ENCODE data around the gene HS2ST1. TPM values are rescaled to one million over a fixed set of nuclear protein-coding genes. Genes with fewer than 3 reads are reported as not detected.

The HS2ST1 gene
- total RNA-seq, 2 donors from 2014 or later: 29.0 to 31.5 TPM

- TF ChIP-seq CTCF (conservative IDR thresholded peaks at IDR 0.05): no peak
- no peaks in the 10 kb centered on the region for H3K9me3 ChIP-seq (ENCODE audit: control insufficient read depth, low read length)
- WGBS, 2 experiments (ENCODE audit: insufficient coverage in 1 of 2, insufficient read length in 1 of 2): 92 to 100% methylated on average over 1 to 2 of the region's 2 CpGs
- H3K27me3 ChIP-seq (ENCODE audit: control insufficient read depth, insufficient read depth, low read length, poor library complexity, severe bottlenecking): no peaks in the 10 kb centered on the region
- H3K4me1 ChIP-seq (ENCODE audit: control insufficient read depth, insufficient read depth, low read length): peaks cover 15% of the 10 kb centered on the region
- no peak for DNase-seq
- H3K4me3 Mint-ChIP-seq: no peak overlapping the region
- H3K27ac ChIP-seq (ENCODE audit: low read depth, low read length): no peak overlapping the region
- no peaks in the 10 kb centered on the region for H3K9me3 Mint-ChIP-seq
- no peak overlapping the region for H3K27ac Mint-ChIP-seq
- H3K36me3 ChIP-seq (ENCODE audit: control insufficient read depth, insufficient read depth, low read length): no peaks in the 10 kb centered on the region
- no peak overlapping the region for H3K4me3 ChIP-seq (ENCODE audit: low read length)
- H3K9ac ChIP-seq (ENCODE audit: extremely low read depth, low read length, poor library complexity, severe bottlenecking): no peak overlapping the region
- no peaks in the 10 kb centered on the region for H3K27me3 Mint-ChIP-seq (ENCODE audit: insufficient read depth)
- peaks cover 3% of the 10 kb centered on the region for H3K36me3 Mint-ChIP-seq (ENCODE audit: low read depth)
- peaks cover 16% of the 10 kb centered on the region for H3K4me1 Mint-ChIP-seq
Measured at GRCh38 chr1:87106867-87107266, 192.4 kb downstream of the HS2ST1 start.

GRCh38 chr1:87108228-87108627 is 193.8 kb downstream of the HS2ST1 start:
- peaks cover 3% of the 10 kb centered on the region for H3K36me3 Mint-ChIP-seq (ENCODE audit: low read depth)
- Histone ChIP-seq H3K36me3 (ENCODE audit: control insufficient read depth, insufficient read depth, low read length) (no peaks in the 10 kb centered on the region), H3K9ac (ENCODE audit: extremely low read depth, low read length, poor library complexity, severe bottlenecking) (no peak overlapping the region), H3K4me3 (ENCODE audit: low read length) (no peak overlapping the region), H3K27ac (ENCODE audit: low read depth, low read length) (no peak overlapping the region), H3K9me3 (ENCODE audit: control insufficient read depth, low read length) (no peaks in the 10 kb centered on the region), H3K4me1 (ENCODE audit: control insufficient read depth, insufficient read depth, low read length) (peaks cover 10% of the 10 kb centered on the region), H3K27me3 (ENCODE audit: control insufficient read depth, insufficient read depth, low read length, poor library complexity, severe bottlenecking) (no peaks in the 10 kb centered on the region)
- peaks cover 8% of the 10 kb centered on the region for H3K4me1 Mint-ChIP-seq
- 83 to 89% methylated on average over 1 of the region's 1 CpG for WGBS, 2 experiments (ENCODE audit: insufficient coverage in 1 of 2, insufficient read length in 1 of 2)
- H3K4me3 Mint-ChIP-seq: no peak overlapping the region
- DNase-seq: no peak
- H3K9me3 Mint-ChIP-seq: no peaks in the 10 kb centered on the region
- no peak for TF ChIP-seq CTCF (conservative IDR thresholded peaks at IDR 0.05)
- no peak overlapping the region for H3K27ac Mint-ChIP-seq
- H3K27me3 Mint-ChIP-seq (ENCODE audit: insufficient read depth): no peaks in the 10 kb centered on the region

DNA sequence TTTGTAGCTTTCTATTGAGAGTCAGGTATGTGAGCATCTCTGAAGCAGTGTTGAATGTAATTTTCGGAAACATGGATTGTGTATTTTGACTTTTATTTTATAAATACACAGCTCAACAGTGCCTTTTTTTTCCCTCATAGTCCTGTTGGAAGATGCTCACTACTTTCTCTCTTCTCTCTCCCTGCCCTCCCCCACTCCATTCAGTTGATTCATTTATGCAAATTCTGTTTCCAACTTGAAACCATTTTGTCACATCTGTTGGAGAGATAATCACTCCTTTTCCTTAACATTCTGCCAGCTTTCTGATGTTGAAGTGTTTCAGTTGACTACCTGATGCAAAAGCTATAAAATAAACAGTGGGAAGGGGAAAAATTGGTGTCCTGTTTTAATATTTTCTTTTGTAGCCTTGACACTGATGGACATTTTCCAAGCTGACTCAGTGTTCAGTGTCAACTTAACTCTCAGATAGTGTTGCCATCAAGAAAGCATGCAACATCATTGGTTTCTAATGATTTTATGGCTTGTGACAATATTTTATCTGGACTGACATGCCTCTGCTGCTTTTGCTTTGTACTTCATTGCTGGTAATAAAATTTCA is 194.5 kb downstream of the HS2ST1 start:
- Mint-ChIP-seq H3K27me3 (ENCODE audit: insufficient read depth) (no peaks in the 10 kb centered on the region), H3K27ac (no peak overlapping the region), H3K4me3 (no peak overlapping the region), H3K36me3 (ENCODE audit: low read depth) (peaks cover 3% of the 10 kb centered on the region), H3K9me3 (no peaks in the 10 kb centered on the region), H3K4me1 (peaks cover under 1% of the 10 kb centered on the region)
- Histone ChIP-seq H3K36me3 (ENCODE audit: control insufficient read depth, insufficient read depth, low read length) (no peaks in the 10 kb centered on the region), H3K9ac (ENCODE audit: extremely low read depth, low read length, poor library complexity, severe bottlenecking) (no peak overlapping the region), H3K4me1 (ENCODE audit: control insufficient read depth, insufficient read depth, low read length) (peaks cover 5% of the 10 kb centered on the region), H3K4me3 (ENCODE audit: low read length) (no peak overlapping the region), H3K9me3 (ENCODE audit: control insufficient read depth, low read length) (no peaks in the 10 kb centered on the region), H3K27me3 (ENCODE audit: control insufficient read depth, insufficient read depth, low read length, poor library complexity, severe bottlenecking) (no peaks in the 10 kb centered on the region), H3K27ac (ENCODE audit: low read depth, low read length) (no peak overlapping the region)
- DNase-seq: no peak
- WGBS, 2 experiments (ENCODE audit: insufficient coverage in 1 of 2, insufficient read length in 1 of 2): 100% methylated on average over 1 of the region's 1 CpG; no CpG with 5 or more reads in 1 of the 2 experiments
- TF ChIP-seq CTCF (conservative IDR thresholded peaks at IDR 0.05): no peak
